SK-N-SH (cell line): ENCODE results near the gene ZBTB46. TPM values are rescaled to one million over a fixed set of nuclear protein-coding genes. Genes with fewer than 3 reads are reported as not detected.

Source experiments
- CTCF ChIA-PET: fragments of 300-600, 350-600 bp; formaldehyde crosslinking; extraction: SDS; loops from one replicate; lab custom pipeline; 2021; lab: Yijun Ruan, JAX
- POLR2A ChIA-PET: fragments of 350-600 bp; sonication (Branson Sonifier 250); formaldehyde crosslinking; extraction: SDS; loops from one replicate; lab custom pipeline; 2020; ENCODE audit warnings: antibody characterized with exemption, inconsistent platforms; lab: Yijun Ruan, JAX
- DNase-seq: peaks from one replicate; pipeline ENCODE4 v3.0.0; 2012
- H2AFZ ChIP-seq: fragments of 200-600 bp; sonication (generic); 2 replicates; pipeline ENCODE4 v1.8.1; 2016; ENCODE audit warnings: antibody characterized with exemption, mild to moderate bottlenecking, low read depth
- H3F3A ChIP-seq: fragments of 200-600 bp; sonication (generic); replicated peaks from 2 replicates; pipeline ENCODE3; 2016; ENCODE audit warnings: antibody characterized with exemption, mild to moderate bottlenecking; ENCODE audit not compliant: insufficient read depth
- H3K27ac ChIP-seq, 2 experiments: fragments of 200-500 bp in 1 of 2; fragments of 200-600 bp in 1 of 2; sonication (Bioruptor generic) in 1 of 2; sonication (generic), shearing (Covaris generic) in 1 of 2; 2 replicates each; pipeline versions ENCODE4 v1.5.1 to v1.6.1; 2014 to 2016; ENCODE audit warnings: low read depth in 2 of 2, inconsistent platforms in 1 of 2, low read length in 1 of 2, mild to moderate bottlenecking in 1 of 2, mixed read lengths in 1 of 2
- H3K27me3 ChIP-seq: fragments of 200-600 bp; sonication (generic), shearing (Covaris generic); 2 replicates; pipeline ENCODE4 v1.6.1; 2016; ENCODE audit warnings: mixed run types; ENCODE audit not compliant: insufficient read depth
- H3K36me3 ChIP-seq, 2 experiments: fragments of 200-500 bp in 1 of 2; fragments of 200-600 bp in 1 of 2; sonication (Bioruptor generic) in 1 of 2; sonication (generic) in 1 of 2; replicated peaks in 1 of 2; 2 replicates each; pipeline versions ENCODE3 to v1.5.1; 2014 to 2016; ENCODE audit warnings: low read length in 1 of 2, mild to moderate bottlenecking in 1 of 2; ENCODE audit not compliant: insufficient read depth in 2 of 2, control insufficient read depth in 1 of 2
- H3K4me1 ChIP-seq, 2 experiments: fragments of 200-500 bp in 1 of 2; fragments of 200-600 bp in 1 of 2; sonication (Bioruptor generic) in 1 of 2; sonication (generic), shearing (Covaris generic) in 1 of 2; 2 replicates each; pipeline versions ENCODE4 v1.5.1 to v1.6.1; 2014 to 2016; ENCODE audit warnings: low read depth in 1 of 2, low read length in 1 of 2, mixed run types in 1 of 2; ENCODE audit not compliant: insufficient read depth in 2 of 2, control insufficient read depth in 1 of 2
- H3K4me2 ChIP-seq: fragments of 200-600 bp; sonication (generic), shearing (Covaris generic); 2 replicates; pipeline ENCODE4 v1.6.1; 2017; ENCODE audit warnings: mixed run types
- H3K4me3 ChIP-seq, 2 experiments: fragments of 200-500 bp in 1 of 2; fragments of 200-600 bp in 1 of 2; sonication (Bioruptor generic) in 1 of 2; sonication (generic), shearing (Covaris generic) in 1 of 2; 2 replicates each; pipeline versions ENCODE4 v1.5.1 to v1.8.1; 2014 to 2016; ENCODE audit warnings: low read depth in 2 of 2, inconsistent platforms in 1 of 2, low read length in 1 of 2, mild to moderate bottlenecking in 1 of 2, mixed read lengths in 1 of 2, moderate library complexity in 1 of 2
- H3K79me2 ChIP-seq: fragments of 200-600 bp; sonication (generic); 2 replicates; pipeline ENCODE4 v1.8.1; 2017; ENCODE audit warnings: mild to moderate bottlenecking; ENCODE audit not compliant: insufficient read depth
- H3K9ac ChIP-seq: fragments of 200-600 bp; sonication (generic); 2 replicates; pipeline ENCODE4 v1.6.1; 2017; ENCODE audit warnings: mixed run types
- H3K9me2 ChIP-seq: fragments of 200-600 bp; sonication (generic); 2 replicates; pipeline ENCODE4 v1.6.1; 2017; ENCODE audit warnings: mixed run types
- H3K9me3 ChIP-seq: fragments of 200-600 bp; sonication (generic); 2 replicates; pipeline ENCODE4 v1.6.1; 2017; ENCODE audit warnings: mixed run types, mild to moderate bottlenecking, moderate library complexity
- H4K20me1 ChIP-seq: fragments of 200-600 bp; sonication (generic); 2 replicates; pipeline ENCODE4 v1.6.1; 2017; ENCODE audit warnings: mild to moderate bottlenecking, mixed run types; ENCODE audit not compliant: insufficient read depth
- CHD2 ChIP-seq: fragments of 150-350 bp; IDR thresholded peaks from 2 replicates; pipeline ENCODE4 v1.6.1; 2018; ENCODE audit warnings: low read length; ENCODE audit not compliant: partially characterized antibody
- CTCF ChIP-seq: fragments of 200-600 bp; sonication (generic); IDR thresholded peaks from 2 replicates; pipeline ENCODE4 v1.6.1; 2017; ENCODE audit warnings: antibody characterized with exemption, mild to moderate bottlenecking, moderate library complexity
- ELF1 ChIP-seq: IDR thresholded peaks from 2 replicates; pipeline ENCODE4 v1.4.0; 2012
- EP300 ChIP-seq, 2 experiments: IDR thresholded peaks; 2 replicates each; pipeline versions ENCODE4 v1.4.0 to v1.6.1; 2012; ENCODE audit warnings: borderline replicate concordance in 1 of 2, low read depth in 1 of 2, low read length in 1 of 2
- FOXJ3 ChIP-seq: sonication (generic); formaldehyde crosslinking; IDR thresholded peaks from 2 replicates; pipeline ENCODE4 v1.5.1; 2020; ENCODE audit warnings: mild to moderate bottlenecking, missing genetic modification reagents
- FOXM1 ChIP-seq: IDR thresholded peaks from 2 replicates; pipeline ENCODE4 v1.4.0; 2012; ENCODE audit warnings: low read depth, mild to moderate bottlenecking
- GABPA ChIP-seq: IDR thresholded peaks from 2 replicates; pipeline ENCODE4 v1.4.0; 2012; ENCODE audit warnings: low read depth, mild to moderate bottlenecking
- IRF3 ChIP-seq: fragments of 150-350 bp; IDR thresholded peaks from 2 replicates; pipeline ENCODE4 v1.6.1; 2016; ENCODE audit warnings: mild to moderate bottlenecking, low read depth, low read length
- POLR2AphosphoS5 ChIP-seq: IDR thresholded peaks from 2 replicates; pipeline ENCODE4 v1.6.1; 2012; ENCODE audit warnings: low read depth, low read length
- RCOR1 ChIP-seq: fragments of 150-350 bp; IDR thresholded peaks from 2 replicates; pipeline ENCODE4 v1.6.1; 2017; ENCODE audit warnings: antibody characterized with exemption, low read length
- RFX5 ChIP-seq: IDR thresholded peaks from 2 replicates; pipeline ENCODE4 v1.6.1; 2012; ENCODE audit warnings: mild to moderate bottlenecking, improper control_type of control experiment, low read length
- SMC3 ChIP-seq: IDR thresholded peaks from 2 replicates; pipeline ENCODE4 v1.6.1; 2012; ENCODE audit warnings: low read depth, low read length, improper control_type of control experiment
- TAF1 ChIP-seq: IDR thresholded peaks from 2 replicates; pipeline ENCODE4 v1.6.1; 2012; ENCODE audit warnings: low read depth, mild to moderate bottlenecking, low read length, moderate library complexity, borderline replicate concordance
- ZBTB33 ChIP-seq: IDR thresholded peaks from 2 replicates; pipeline ENCODE4 v1.4.0; 2012; ENCODE audit warnings: low read depth, borderline replicate concordance
- WGBS: methylation state at CpG from one replicate; pipeline ENCODE4 v1.1.6; 2017; ENCODE audit warnings: low lambda C conversion rate; 5-methylcytosine and 5-hydroxymethylcytosine counted together
- polyA plus RNA-seq, 3 experiments: library from polyadenylated mRNA; depleted of rRNA; stranded (reverse); fragments of >200 nt; gene quantifications; 2 replicates each; pipeline ENCODE4 v1.2.3, GENCODE V29; 2012

Gene ZBTB46
- polyA plus RNA-seq, 1 of the 3 experiments (the other 2 are of a cell fraction): 0.15 TPM

- Histone ChIP-seq H3K9ac (no peak overlapping the region), H2AFZ (no peak overlapping the region), H3K4me2 (no peak overlapping the region), H3K4me1 (no peaks in the 10 kb centered on the region), H3K79me2 (no peaks in the 10 kb centered on the region), H3K9me2 (no peaks in the 10 kb centered on the region), H3K9me3 (no peaks in the 10 kb centered on the region), H3F3A (no peaks in the 10 kb centered on the region), H3K27ac (no peak overlapping the region), H4K20me1 (no peaks in the 10 kb centered on the region), H3K36me3 (no peaks in the 10 kb centered on the region), H3K27me3 (no peaks in the 10 kb centered on the region), H3K4me3 (no peak overlapping the region)
- WGBS: 76% methylated on average over 11 of the region's 12 CpGs
- ChIA-PET CTCF (interaction anchor here (0.7 to 1.0 kb wide), 2 partner anchors 38 to 150 kb away, joined by 3 read pairs; no protein-coding TSS in a partner anchor), POLR2A (no interaction called here)
- DNase-seq: no peak
- no peak for TF ChIP-seq IRF3
- no peak for TF ChIP-seq GABPA
- no peak for TF ChIP-seq CHD2
- TF ChIP-seq FOXJ3: no peak
- no peak for TF ChIP-seq RFX5
These were observed 7.3 kb downstream of the ZBTB46 start for GRCh38 chr20:63823691-63824311.

GRCh38 chr20:63822276-63822696 is 8.8 kb downstream of the ZBTB46 start:
- Histone ChIP-seq H3K9me2 (no peaks in the 10 kb centered on the region), H3K4me3 (no peak overlapping the region), H3K9me3 (no peaks in the 10 kb centered on the region), H2AFZ (no peak overlapping the region), H3K27ac (no peak overlapping the region), H3F3A (no peaks in the 10 kb centered on the region), H3K4me1 (no peaks in the 10 kb centered on the region), H4K20me1 (no peaks in the 10 kb centered on the region), H3K4me2 (no peak overlapping the region), H3K27me3 (no peaks in the 10 kb centered on the region), H3K9ac (no peak overlapping the region), H3K36me3 (no peaks in the 10 kb centered on the region), H3K79me2 (no peaks in the 10 kb centered on the region)
- no peak for DNase-seq
- ChIA-PET CTCF (no interaction called here), POLR2A (no interaction called here)
- WGBS: 84% methylated on average over 6 of the region's 15 CpGs
- TF ChIP-seq SMC3 (no peak), EP300 (IDR thresholded peaks at IDR 0.05; ENCODE audit: borderline replicate concordance in 1 of 2, low read depth in 1 of 2, low read length in 1 of 2) (no peak), CTCF (no peak), TAF1 (no peak), ZBTB33 (no peak), ELF1 (no peak), RCOR1 (no peak), POLR2AphosphoS5 (no peak), FOXM1 (no peak)
- TF ChIP-seq, all 33 proteins: peak for 0
